ENCODE measurements around the gene NPAS3.

The NPAS3 gene

DNA sequence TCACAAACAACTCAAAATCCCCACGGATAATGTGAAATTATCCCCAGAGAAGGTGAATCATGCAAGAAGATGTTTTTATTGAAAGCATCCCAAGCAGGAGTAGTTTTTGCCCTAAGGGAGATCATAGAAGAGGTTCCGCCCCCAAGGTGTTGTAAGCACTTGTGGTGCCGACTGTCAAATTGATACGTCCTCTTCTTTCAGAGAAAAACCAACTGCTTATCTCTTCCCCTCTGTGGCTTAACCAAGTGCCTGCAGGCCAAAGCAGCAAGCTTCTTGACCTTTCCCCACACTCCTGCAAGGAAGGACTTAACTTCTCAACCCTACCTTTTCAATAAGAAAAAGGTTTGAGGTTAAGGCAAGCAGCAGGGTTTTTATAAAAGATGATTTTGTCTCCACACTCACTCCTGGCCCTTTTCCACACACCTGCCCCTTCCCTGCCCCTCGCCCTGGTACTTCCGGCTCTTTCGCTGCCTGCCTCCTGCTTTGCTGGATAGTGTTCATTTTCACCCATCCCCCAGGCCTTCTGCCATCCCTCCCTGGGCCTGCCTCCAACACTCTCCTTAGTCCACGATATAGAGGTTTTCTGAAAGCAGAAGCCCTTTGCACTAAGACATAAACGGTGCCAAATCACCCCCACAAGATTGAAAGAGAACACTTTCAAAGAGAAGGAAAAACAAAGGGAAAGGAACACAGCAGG lies 897.7 kb downstream of the NPAS3 start:
- no peak for DNase-seq (ENCODE audit: low read depth in 2 of 2)

GRCh38 chr14:33836900-33837577 lies 898.4 kb downstream of the NPAS3 start:
- DNase-seq (ENCODE audit: low read depth in 2 of 2), result no peak

DNA sequence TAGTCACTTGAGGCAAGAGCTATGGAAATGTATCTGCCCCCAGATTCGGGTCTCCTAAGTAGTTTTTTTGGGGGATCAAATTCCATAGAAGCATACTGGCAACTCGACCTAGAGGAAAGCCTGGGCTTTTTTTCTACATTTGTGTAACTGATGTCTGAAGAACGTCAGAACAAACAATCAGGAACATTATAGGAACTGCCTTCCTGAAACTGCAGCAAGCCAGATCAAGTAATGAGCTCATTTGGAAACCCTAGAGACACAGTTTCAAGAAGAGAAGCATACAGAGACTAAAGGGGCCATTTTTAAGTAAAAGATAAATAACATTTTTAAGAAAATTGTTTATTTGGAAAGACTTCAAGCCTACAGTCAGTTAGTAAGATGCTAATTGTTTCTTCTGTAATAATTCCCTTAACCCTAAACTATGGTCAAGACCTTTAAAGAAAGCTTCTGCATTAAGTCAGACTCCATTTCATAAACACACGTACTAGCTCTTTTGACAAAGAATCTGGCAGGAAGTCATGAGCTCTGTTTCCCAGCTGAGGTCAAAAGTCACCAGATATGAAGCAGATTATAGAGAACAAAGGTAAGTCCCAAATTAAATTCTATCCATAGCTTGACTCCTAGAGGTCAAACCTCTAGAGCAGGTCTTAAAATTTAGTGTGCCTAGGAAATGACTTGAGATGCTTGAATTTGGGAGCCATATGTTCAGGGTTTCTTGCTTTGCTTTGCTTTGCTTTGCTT lies 899.4 kb downstream of the NPAS3 start:
- DNase-seq (ENCODE audit: low read depth in 2 of 2), result no peak

DNA sequence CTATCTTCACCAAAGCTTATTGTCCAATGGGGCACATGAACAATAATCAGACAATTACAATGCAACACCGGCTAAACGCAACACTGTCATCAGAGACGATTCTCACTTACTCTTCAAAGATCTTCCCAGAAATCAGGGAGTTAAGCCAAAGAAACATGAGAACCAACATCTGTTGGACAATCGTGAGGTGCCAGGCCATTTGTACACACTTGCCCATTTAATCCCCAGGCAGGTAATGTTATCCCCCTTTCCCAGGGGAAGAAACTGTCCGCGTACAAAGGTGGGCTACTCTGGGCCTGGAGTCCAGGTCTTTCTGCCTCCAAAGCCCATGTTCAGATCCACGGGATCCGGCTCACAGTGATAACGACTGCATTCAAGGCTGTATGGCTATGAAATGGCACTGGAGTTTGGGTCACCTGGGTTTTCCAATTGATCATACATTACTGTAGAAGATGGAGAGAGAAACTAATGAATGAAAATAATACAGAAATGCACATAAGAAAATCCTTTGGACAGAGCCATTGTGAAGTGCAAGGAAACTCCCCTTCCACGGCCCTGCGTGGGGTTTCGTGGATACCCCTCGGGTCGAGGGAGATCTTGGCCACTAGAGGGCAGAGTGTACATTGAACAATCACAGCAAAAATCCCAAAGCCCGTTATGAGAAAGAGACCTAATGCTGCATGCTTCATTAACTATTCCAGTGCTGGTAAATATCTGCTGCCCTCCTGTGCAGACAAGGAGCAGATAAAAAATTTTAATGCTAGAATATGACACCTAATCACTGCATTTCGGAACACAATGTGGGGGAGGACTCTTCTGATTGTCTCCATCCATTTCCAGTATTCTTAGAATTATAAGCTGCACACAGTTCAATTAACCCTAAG lies 900.8 kb downstream of the NPAS3 start:
- DNase-seq (ENCODE audit: low read depth in 2 of 2), result peak in 1 of 2 donors; percentile 21

- DNase-seq (ENCODE audit: low read depth in 2 of 2), result no peak
These were observed 902.1 kb downstream of the NPAS3 start for GRCh38 chr14:33840797-33841196.

DNA sequence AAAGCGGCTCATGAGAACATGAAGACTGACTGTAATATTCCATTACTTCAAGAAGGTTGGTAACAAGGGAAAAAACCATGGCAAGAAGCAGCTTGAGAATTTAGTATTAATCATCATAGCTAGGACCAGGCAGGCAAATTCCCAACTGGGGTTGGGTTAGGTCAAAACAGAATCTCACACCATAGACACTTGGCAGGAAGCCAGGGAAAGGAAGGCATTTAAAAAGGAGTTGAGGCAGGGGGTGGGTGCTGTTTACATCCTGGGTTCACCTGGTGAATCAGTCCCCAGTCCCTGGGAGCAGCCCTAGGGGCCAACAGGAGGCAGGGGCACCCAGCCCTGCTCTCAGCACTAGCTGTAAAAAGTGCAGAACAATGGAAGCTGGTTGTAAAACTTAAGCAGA lies 903.6 kb downstream of the NPAS3 start:
- no peak for DNase-seq (ENCODE audit: low read depth in 2 of 2)

GRCh38 chr14:33844118-33844517 lies 905.4 kb downstream of the NPAS3 start:
- no peak for DNase-seq (ENCODE audit: low read depth in 2 of 2)

GRCh38 chr14:33846100-33846824 lies 907.6 kb downstream of the NPAS3 start:
- DNase-seq (ENCODE audit: low read depth in 2 of 2), result no peak

GRCh38 chr14:33847066-33847465 lies 908.4 kb downstream of the NPAS3 start:
- no peak for DNase-seq (ENCODE audit: low read depth in 2 of 2)

- no peak for DNase-seq (ENCODE audit: low read depth in 2 of 2)
These were observed 909.3 kb downstream of the NPAS3 start for GRCh38 chr14:33848009-33848408.

GRCh38 chr14:33848706-33849454 lies 910.2 kb downstream of the NPAS3 start:
- DNase-seq (ENCODE audit: low read depth in 2 of 2), result peak in 1 of 2 donors; percentile 7

GRCh38 chr14:33849455-33849801 lies 910.7 kb downstream of the NPAS3 start:
- no peak for DNase-seq (ENCODE audit: low read depth in 2 of 2)

DNA sequence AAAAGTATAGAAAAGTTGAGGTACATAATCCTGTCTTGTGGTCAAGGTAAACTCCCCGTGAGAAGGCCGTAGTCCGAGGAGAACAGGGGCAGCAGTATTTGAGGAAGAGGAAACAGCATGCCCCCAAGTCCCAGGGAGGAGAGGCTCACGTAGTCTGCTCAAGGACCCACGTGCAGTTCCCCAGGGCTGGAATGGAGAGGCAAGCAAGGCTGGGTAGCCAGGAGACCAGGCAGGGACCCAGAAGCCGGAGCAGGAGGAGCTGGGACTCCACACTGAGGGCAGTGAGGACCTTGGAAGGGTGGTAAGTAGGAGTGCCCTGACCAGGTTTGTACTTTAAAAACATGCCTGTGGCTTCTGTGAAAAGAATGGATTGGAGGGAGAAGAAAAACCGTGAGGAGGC lies 912.1 kb downstream of the NPAS3 start:
- no peak for DNase-seq (ENCODE audit: low read depth in 2 of 2)

- no peak for DNase-seq (ENCODE audit: low read depth in 2 of 2)
These were observed 912.7 kb downstream of the NPAS3 start for GRCh38 chr14:33851366-33851765.

DNA sequence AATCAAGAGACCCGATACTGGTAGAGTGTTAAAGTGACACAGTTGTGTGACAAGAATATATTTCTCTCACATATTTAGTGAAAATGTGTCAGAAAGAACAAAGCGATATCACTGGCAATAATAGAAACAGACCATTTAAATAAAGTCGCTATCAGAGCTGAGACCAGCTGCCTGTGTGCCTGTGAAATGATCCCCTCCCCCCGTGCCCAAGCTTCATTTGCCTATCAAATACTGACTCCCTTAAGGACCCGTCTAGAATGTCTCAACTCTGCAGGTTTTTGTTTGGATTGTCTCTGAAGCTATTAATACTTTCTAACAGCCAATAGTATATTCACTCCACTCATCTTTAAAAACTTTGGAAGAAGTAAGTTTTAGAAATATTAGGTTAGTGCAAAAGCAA lies 913.3 kb downstream of the NPAS3 start:
- no peak for DNase-seq (ENCODE audit: low read depth in 2 of 2)

Measured in stimulated activated CD8-positive, alpha-beta memory T cell treated with anti-CD3 and anti-CD28 coated beads, Interleukin-2, amount 100 ng/mL, for 48 hours (primary cell).